Esophagus squamous epithelium (tissue), 4 donors: ENCODE measurements around the gene KATNIP.

Source experiments
- CTCF ChIP-seq, 6 experiments: fragments of 450-650 bp in 4 of 6; fragments of 200-600 bp in 2 of 6; sonication (generic) in 2 of 6; IDR thresholded peaks; one replicate each; pipeline ENCODE4 v1.5.1; 2016 to 2019; ENCODE audit warnings: antibody characterized with exemption in 6 of 6, mild to moderate bottlenecking in 4 of 6, moderate library complexity in 4 of 6
- POLR2A ChIP-seq, 4 donors: fragments of 450-650 bp; IDR thresholded peaks; one replicate each; pipeline ENCODE4 v1.6.1; 2017; ENCODE audit warnings: antibody characterized with exemption in 4 of 4, mild to moderate bottlenecking in 4 of 4, moderate library complexity in 3 of 4

- TF ChIP-seq CTCF (IDR thresholded peaks at IDR 0.05) = no peak
- no peak for TF ChIP-seq POLR2A (IDR thresholded peaks at IDR 0.05)
Measured at GRCh38 chr16:27599606-27600005, 49.7 kb downstream of the KATNIP start.
